ENCODE measurements around the gene VSNL1. TPM values are rescaled to one million over a fixed set of nuclear protein-coding genes. Genes with fewer than 3 reads are reported as not detected.
A peak's percentile ranks its signal among the peaks of the same experiment; 100 is the strongest.

Gene VSNL1
- total RNA-seq, 1 experiment from 2014 or later: not detected

DNA sequence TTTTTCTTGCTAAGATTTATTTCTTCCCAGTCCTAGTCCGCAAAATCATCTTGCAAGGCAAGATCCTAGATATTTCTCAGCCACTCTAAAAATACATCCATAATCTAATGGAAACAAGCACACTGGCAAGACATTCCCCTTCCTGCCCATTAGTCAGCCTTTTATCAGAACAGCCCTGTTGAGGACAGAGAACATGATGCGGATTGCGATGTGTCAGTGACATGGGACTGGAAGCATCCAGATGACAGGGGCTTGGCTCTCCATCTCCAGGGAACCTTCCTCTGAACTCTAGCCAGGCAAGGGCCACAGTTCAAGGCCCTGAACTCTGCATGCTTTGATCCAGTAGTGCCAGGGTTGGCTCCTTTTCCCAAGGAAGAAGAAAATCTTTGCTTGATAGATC, 70.0 kb downstream of the VSNL1 start:
- DNase-seq (ENCODE audit: low spot score): no peak

DNA sequence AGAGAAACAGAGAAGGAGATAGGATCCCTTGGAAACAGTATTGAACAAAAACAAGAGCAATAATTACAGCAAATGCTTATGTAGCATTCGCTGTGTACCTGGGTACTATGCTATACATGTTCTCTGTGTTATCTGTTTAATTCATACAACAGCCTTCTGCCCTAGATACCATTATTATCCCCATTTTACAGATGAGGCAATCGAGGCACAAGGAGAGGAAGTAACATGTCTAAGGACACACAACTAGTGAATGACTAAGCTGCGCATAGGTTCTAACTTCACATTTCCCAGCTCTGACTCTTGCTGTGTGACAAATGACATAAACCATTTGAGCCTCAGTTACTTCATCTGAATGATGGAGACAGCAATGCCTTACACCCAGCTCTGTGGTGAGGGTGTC, 70.5 kb downstream of the VSNL1 start:
- DNase-seq (ENCODE audit: low spot score): no peak

DNA sequence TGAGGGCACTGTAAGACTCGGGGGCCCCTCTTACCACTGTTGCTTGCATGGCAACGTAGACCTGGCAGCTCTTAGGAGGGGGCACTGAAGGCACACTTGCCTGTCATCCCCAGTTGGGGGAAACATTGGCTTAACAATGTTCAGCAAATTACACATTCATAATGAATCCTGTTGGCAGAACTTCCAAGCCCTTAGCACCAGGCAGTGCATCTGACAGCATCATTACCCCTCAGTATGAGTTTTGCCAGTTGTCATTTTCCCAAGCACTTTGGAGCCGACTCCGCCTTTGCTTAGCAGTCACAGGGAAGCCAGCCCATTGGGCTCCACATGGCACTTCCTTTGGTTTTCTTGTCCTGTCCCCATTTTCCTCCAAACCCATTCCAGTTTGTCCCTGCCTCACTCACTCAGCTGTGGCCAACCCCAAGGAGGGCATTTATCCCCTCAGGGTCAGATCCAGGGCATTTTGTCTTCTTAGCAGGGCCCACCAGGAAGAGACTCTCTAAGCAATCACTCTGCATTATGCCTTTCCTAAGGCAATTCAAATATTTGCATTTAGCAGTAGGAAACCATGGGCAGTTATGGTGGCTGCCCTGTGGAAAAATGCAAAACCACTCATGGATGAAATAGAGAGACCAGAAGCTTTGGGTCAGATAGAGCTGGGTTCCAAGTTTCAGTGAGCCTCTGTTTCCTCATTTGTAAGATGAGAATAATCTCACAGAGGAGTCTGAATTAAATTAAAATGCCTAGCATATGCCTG, 73.9 kb downstream of the VSNL1 start:
- no peak for DNase-seq (ENCODE audit: low spot score)

DNA sequence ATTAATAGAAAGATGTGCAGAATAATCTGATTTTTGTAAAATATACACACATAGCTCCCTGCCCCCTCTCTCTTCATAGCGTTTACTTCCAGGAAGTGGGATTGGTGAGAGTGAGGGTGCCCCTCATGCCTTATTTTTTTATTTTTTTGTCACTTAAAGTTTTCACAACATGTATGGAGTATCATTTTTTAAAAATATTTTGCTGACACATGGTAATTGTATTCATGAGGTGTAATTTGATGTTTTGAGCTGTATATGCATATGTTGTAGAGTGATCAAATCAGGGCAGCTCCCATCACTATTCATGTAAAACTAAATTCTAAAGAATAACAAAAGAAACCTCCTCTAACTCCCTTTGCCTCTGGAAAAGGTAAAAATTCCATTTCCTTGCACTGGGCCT, 74.7 kb downstream of the VSNL1 start:
- DNase-seq (ENCODE audit: low spot score): no peak

DNA sequence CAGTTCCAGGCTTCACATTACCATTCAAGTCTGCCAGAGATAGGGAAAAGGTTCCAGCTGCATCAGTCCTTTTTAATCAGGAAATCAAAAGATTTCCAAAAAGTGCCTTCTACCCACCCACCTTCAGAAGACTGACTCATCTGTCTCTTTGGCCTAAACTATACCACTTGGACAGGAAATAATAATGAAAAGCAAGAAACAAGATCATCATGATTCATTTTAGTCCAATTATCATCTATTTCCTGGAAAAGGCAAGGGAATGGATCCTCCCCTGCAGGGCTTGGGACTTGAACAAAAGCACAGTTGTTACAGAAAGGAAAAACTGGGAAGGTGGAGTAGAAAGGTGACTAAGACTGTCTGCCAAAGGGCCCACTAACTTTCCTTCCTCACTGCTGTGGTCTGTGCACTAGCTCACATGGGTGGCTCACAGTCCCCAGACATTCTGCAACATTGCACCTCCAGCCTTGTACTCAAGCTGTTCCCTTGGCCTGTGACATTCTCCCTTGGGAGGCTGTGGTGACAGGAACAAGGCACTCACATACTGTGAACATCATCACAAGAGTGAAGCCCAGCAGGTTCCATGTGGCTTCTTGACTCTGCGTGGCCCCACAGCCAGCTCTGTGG, 75.3 kb downstream of the VSNL1 start:
- DNase-seq (ENCODE audit: low spot score): peak; percentile 25

DNA sequence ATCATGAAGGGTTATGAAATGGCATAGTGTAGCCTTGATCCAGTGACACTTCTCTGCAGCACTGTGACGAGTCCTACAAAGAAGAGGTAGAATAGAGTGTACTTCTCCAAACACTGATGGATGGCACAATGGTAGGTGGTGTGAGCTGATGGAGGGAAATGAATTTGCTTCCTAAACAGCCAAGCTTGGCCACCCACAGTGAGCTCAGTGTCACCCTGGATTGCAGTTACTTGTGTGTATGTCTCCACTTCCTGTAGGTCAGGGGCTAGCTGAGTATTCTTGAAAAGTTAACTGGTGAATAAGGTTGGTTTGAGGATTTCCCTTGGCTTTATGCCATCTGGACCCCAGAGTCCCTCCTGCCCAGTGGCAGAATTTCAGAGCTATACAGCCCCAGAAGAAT, 75.9 kb downstream of the VSNL1 start:
- no peak for DNase-seq (ENCODE audit: low spot score)

DNA sequence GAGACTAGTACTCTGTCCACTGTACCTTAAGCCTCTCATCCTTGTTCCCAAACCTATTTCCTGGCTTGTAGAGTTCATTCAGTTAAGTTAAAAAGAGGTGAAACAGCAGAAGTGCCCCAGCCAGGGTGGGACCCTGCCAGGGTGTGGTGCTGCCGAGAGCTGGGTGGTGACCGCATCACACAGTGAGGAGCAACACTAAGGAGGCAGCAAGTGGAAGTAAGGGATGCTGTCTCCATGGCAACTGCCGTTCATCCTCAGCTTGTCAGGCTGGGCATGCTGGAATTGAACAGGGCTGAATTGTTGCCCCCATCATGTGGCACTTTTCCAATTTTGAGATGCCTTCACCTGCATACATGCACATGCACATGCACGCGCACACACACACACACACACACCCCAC, 77.0 kb downstream of the VSNL1 start:
- no peak for DNase-seq (ENCODE audit: low spot score)

DNA sequence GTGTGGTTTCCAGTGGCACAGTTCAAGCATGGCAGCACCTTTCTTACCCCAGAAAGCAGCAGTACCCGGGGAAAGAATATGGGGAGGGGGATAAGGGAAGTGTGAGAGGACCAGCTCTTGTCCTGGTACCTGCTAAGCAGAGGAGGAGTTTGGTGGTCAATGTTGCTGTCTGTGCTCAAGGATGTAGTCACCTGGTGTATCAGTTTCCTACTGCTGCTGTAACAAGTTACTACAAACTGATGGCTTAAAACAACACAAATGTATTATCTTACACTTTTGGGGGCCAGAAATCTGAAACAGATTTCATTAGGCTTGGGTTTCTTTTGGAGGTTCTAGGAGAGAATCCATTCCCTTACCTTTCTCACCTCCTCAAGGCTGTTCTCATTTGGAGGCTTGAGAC, 77.5 kb downstream of the VSNL1 start:
- DNase-seq (ENCODE audit: low spot score): no peak

DNA sequence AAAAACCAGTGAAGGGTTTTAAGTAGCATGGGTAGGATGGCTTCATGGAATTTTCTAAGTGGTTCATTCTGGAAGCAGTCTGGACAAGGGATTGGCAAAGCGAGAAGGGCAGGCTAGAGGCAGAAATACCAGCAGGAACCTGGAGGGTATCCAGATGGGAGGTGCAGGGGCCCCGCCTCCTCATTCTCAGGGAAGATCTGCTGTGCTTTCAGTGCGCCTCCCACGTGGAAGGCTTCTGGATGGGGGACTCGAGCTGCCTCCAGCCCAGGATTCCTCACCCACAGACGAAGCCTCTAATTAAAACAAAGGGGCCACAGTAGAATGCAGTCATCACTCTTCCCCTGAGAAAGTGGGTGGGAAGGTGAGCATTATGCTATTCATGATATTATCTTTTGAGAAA, 79.8 kb downstream of the VSNL1 start:
- peak; percentile 3 for DNase-seq (ENCODE audit: low spot score)

DNA sequence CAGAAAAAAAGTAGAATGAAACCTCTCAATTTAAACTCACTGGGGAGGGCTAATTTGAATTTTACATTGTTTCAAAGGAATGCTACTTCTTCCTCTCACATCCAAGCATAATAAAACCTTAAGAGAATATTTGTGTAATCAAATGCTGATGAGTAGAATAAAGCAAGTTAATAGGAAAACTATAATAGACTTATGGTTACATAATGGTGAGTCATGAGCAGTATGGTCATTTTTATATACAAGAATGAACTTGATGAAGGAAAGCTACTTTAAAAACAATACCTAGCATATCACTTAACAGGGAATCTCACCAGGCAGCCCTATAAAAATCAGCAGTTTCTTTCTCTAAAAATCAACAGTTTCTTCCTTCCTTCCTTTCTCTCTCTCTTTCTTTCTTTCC, 80.3 kb downstream of the VSNL1 start:
- no peak for DNase-seq (ENCODE audit: low spot score)

DNA sequence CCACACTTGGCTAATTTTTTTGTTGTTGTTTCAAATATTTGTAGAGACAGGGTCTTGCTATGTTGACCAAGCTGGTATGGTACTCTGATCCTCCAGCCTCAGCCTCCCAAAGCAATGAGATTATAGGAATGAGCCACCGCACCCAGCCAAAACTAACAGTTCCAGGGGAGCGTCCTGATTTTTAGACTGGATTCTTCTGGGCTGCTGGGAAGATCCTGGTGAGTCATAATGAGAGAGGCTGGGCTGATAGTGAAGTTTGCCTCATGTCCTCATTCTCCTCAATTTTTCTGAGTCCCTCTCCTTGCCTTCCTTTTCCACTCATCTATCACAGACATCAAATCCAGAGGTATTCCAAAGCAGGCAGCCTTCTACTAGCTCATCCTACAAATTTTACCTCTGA, 81.3 kb downstream of the VSNL1 start:
- no peak for DNase-seq (ENCODE audit: low spot score)

DNA sequence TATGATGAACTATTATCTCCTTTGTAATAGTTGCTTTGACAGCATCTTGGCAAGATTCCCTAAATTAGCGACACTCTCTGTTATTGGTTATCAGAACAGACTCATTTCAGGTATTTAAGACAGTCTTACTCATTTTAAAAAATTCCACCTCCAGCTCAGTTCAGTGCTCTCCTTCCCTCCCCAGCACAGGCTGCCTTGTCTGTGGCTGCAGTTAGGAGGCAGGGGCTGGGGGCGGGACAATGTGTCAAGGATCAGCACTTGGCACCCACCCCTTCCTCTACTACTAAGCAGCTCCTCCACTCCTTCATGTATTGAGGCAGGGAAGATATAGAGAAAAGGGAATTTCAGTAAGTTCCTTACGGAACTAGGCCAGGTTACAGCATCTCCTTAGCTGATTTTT, 85.0 kb downstream of the VSNL1 start:
- DNase-seq (ENCODE audit: low spot score): no peak

DNA sequence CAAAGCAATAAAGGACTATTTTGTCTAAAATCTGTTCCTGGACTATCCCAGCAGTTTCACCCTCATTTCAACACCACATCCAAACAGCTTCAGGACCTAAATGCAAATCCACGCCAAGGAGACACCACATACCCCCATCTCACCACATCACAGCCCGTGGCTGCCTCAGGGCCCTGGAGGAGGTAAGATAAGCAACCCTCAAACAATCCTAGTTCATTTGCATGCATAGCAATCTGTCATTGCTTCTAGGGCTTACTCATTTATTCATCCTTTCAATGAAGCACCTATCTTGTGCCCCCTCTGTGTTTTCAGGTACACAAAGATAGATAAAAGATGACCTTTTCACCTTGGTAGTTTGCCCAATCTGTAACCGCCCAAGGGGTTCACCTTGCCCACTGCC, 86.5 kb downstream of the VSNL1 start:
- no peak for DNase-seq (ENCODE audit: low spot score)

DNA sequence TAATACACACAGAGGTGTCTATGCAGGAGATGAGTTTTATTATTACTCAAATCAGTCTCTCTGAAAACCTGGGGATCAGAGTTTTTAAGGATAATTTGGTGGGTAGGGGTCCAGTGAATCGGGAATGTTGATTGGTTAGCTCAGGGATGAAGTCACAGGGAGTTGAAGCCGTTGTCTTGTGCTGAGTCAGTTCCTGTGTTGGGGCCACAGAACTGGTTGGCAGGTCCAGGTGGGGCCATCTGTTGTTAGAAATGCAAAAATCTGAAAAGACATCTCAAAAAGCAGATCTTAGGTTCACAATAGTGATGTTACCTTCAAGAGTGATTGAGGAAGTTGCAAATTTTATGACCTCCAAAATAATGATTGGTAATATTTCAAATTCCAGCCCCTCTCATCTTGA, 86.9 kb downstream of the VSNL1 start:
- no peak for DNase-seq (ENCODE audit: low spot score)

DNA sequence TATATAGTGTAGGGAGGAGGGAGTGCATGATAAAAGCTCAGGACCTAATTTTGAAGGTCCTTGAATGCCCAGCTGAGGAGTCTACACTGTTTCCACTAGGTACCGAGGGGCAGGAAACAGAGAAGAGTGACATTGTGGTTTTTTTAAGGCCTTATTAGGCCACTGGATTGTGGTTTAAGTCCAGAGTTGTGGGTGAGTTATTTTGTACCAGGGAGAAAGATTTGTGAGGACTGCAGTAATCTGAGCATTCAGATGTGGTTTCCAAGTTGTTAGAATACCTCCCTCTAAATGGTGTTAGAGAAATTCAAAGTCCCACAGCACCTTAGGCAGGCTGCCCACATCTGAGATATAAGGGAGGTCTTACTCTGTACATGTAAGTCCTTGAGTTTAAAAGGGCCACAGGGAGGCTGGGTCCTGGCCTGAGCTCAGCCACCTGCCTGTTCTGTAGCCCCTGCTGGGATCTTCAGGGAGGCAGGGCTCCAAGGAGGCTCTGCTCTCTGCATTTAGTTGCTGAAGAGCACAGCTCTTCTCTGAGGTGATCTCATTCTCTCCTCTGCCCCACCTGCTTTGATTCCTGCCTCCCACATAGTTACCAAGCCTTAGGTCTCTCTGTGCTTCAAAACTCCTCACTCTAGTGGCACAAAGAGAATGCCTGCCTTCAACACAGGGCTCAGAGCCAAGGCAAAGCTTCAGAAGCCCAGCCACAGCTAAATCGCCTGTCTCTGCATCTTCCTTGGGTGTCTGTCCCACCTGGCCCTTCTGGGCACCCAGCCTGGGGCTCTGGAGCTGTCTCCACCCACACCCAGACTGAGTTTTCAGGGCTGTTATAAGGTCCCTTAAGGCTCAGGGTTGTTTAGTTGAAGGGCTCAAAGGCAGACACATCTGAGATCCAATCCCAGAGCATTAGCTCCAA, 88.1 kb downstream of the VSNL1 start:
- no peak for DNase-seq (ENCODE audit: low spot score)

DNA sequence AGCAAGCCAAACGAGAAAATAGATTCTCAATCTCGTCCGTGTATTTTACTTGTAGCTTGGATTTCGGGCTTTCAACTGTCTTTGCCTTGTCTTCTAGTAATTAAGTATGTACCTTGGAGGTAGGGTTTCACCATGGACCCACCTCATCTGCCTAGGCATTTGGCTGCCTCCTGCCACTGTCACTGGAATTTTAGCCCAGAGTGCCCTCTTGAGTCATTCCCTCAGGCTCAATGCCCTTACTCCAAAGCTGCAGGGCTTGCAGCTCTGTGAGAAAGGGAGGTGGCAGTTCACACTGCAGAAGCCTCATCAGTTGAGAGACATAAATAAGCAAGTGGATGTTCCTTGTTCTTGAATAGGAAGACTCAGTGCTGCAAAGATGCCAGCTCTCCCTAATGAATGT, 89.6 kb downstream of the VSNL1 start:
- no peak for DNase-seq (ENCODE audit: low spot score)

DNA sequence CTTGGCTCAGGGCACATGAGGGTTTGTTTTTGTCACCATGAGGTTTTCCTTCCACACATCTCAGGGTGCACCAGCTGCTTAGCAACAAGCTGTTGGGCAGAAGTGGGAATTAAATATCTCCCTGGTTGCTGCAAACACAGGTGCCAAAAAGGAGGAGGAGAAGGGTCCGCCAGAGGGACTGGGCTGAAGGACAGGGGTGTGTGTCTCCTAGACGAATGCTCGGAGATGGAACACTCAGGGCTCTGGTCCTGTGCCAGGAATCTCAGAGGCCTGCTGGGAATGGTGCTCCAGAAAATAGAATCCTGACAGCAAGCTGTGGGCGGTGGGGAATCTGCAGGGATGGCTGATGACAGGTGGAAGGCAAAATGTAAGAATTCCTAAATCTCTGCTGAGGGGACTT, 94.5 kb downstream of the VSNL1 start:
- no peak for DNase-seq (ENCODE audit: low spot score)

DNA sequence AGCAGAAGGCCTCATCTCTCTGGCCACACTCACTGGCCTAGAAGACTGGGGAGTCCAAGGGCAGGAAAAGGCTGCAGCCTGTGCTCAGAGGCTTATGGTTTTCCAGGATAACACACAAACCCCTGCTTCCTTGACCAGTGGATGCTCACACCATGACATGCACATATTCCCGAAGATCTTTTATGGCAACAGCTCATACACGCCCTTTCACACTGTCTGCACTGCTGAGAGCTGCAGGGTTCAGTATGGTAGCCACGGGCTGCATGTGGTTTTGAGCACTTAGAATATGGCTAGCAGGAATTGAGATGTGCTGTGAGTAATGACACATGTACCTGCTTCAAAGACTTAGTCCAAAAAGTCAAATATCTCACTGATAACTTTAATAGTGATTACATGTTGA, 95.8 kb downstream of the VSNL1 start:
- no peak for DNase-seq (ENCODE audit: low spot score)

DNA sequence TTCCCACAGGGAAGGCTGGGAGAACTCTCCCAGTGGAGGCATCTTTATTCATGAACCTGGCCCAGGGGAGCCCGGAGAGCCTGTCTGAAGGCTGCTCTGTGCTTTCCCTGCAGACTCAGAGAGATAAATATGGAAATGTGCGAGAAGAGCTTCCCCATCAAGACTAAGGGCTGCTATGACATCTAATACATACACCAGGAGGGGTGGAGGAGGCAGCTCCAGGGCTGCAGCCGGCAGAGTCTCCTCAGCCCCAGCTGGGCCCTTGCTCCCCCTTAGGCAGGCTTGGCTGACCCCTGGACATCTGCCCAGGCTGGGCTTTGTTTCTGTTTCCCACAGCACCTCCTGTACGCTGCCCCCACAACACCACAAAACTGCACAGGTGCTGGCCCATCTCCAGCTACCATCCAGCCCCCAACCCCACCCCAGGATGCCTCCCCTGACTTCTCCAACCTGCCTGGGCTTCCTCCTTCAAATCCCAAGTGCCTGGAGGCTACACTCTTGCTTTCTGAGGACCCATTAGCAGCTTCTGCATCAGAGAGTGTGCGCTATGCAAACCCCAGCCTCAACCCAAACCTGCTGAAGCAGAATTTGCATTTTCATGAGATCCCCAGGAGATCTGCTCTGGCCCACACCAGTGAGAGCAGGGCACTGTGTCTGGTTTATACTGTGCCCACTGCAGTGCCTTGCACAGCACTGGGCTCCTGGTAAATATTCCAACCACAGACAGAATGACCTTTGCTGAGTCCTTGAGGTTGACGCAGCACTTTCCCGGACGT, 96.8 kb downstream of the VSNL1 start:
- no peak for DNase-seq (ENCODE audit: low spot score)

DNA sequence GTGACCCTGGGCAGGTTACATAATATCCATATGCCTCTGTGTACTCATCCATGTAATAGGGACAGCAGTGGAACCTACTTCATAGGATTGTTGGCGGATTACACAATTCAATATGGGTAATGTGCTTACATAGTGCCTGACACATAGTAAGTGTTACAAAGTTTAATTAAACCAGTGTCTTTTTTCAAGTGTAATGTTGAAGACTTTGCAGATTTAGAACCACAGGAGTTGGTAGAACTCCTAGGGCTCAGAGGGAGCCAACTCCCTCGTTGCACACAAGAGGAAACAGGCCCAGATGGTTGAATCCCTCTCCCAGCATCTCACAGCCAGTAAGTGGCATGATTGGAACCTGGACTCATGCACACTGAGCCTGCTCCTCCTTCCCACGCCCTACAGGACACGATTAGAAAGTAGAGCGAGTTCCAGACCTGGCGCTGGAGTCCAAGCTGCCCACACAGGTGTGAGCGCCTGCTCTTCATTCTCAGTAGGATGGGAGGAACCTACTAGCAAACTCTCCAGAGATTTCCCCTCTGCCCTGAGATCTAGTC, 97.8 kb downstream of the VSNL1 start:
- no peak for DNase-seq (ENCODE audit: low spot score)

DNA sequence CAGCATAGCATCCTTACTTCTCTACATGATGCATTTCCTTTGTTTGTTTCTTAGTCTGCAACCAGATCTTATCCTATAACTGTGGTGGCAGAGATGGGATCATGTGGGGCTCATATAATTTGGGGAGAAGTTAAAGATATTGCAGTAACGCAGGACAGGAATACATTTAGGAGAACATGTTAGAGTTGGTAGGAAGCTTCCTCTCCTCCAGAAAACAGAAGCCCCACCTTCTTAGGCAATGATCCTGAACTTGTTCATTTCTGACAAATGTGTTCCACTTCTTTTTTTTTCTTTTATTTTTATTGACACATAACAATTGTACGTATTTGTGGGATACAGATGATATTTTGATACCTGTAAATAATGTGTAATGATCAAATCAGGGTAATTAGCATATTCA, 99.9 kb downstream of the VSNL1 start:
- no peak for DNase-seq (ENCODE audit: low spot score)

Measured in HT-29 (cell line).